ENCODE data around the gene NAA60.

Gene NAA60

GRCh38 chr16:3458278-3458851 is 14.9 kb downstream of the NAA60 start:
- peaks cover 58% of the 10 kb centered on the region for H3K4me1 Mint-ChIP-seq (ENCODE audit: low read depth)
- peak overlapping the region; percentile 57 for H3K27ac Mint-ChIP-seq
- no peaks in the 10 kb centered on the region for H3K36me3 Mint-ChIP-seq (ENCODE audit: low read depth)

DNA sequence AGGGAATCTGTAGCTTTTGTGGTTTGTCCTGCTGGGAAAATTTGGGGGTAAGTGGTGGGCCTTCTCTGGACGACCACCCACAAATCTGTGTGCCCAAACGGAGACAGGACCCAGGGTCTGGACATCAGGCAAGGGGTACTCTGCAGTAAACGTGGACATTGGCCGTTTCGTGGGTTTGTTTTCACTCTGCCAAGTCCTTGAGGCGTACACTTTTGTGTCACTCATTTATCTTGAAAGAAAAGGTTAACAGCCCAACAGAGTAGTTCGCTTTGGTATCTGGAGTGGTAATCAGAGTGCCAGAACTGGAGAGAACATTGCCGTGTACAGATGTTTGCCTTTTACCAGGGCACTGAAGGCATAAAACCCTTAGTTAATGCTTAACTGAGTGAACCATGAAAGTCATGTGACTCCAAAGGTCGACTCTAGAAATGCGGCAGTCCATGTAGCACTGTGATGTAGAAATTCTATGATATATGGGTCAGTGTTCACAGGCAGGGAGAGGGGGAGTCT is 15.4 kb downstream of the NAA60 start:
- H3K27me3 Mint-ChIP-seq, result no peaks in the 10 kb centered on the region
- H3K9me3 Mint-ChIP-seq, result no peaks in the 10 kb centered on the region
- peak overlapping the region; percentile 57 for H3K27ac Mint-ChIP-seq
- H3K4me3 Mint-ChIP-seq, result peak overlapping the region; percentile 88
- peaks cover 63% of the 10 kb centered on the region for H3K4me1 Mint-ChIP-seq (ENCODE audit: low read depth)
- peaks cover 3% of the 10 kb centered on the region for H3K36me3 Mint-ChIP-seq (ENCODE audit: low read depth)

More at GRCh38 chr16:3458278-3458851, 14.9 kb downstream of the NAA60 start:
- Mint-ChIP-seq H3K27me3 (no peaks in the 10 kb centered on the region), H3K9me3 (no peaks in the 10 kb centered on the region), H3K4me3 (peak overlapping the region; percentile 88)

- H3K9me3 Mint-ChIP-seq, result no peaks in the 10 kb centered on the region
- H3K36me3 Mint-ChIP-seq (ENCODE audit: low read depth), result peaks cover 3% of the 10 kb centered on the region
- H3K27ac Mint-ChIP-seq, result peak overlapping the region; percentile 57
- H3K4me1 Mint-ChIP-seq (ENCODE audit: low read depth), result peaks cover 70% of the 10 kb centered on the region
- H3K27me3 Mint-ChIP-seq, result no peaks in the 10 kb centered on the region
- H3K4me3 Mint-ChIP-seq, result peak overlapping the region; percentile 88
Observed at GRCh38 chr16:3459401-3460090, 16.1 kb downstream of the NAA60 start.

GRCh38 chr16:3460121-3460520 is 16.6 kb downstream of the NAA60 start:
- no peaks in the 10 kb centered on the region for H3K9me3 Mint-ChIP-seq
- peak overlapping the region; percentile 88 for H3K4me3 Mint-ChIP-seq

GRCh38 chr16:3460585-3460984 is 17.1 kb downstream of the NAA60 start:
- Mint-ChIP-seq H3K36me3 (ENCODE audit: low read depth) (peaks cover 6% of the 10 kb centered on the region), H3K4me1 (ENCODE audit: low read depth) (peaks cover 77% of the 10 kb centered on the region), H3K4me3 (peak overlapping the region; percentile 35), H3K9me3 (no peaks in the 10 kb centered on the region), H3K27me3 (no peaks in the 10 kb centered on the region), H3K27ac (peak overlapping the region; percentile 38)

More at GRCh38 chr16:3460121-3460520, 16.6 kb downstream of the NAA60 start:
- Mint-ChIP-seq H3K4me1 (ENCODE audit: low read depth) (peaks cover 73% of the 10 kb centered on the region), H3K27ac (no peak overlapping the region), H3K27me3 (no peaks in the 10 kb centered on the region), H3K36me3 (ENCODE audit: low read depth) (peaks cover 3% of the 10 kb centered on the region)

GRCh38 chr16:3461151-3461550 is 17.7 kb downstream of the NAA60 start:
- peak overlapping the region; percentile 38 for H3K27ac Mint-ChIP-seq
- no peaks in the 10 kb centered on the region for H3K27me3 Mint-ChIP-seq
- peaks cover 82% of the 10 kb centered on the region for H3K4me1 Mint-ChIP-seq (ENCODE audit: low read depth)
- H3K9me3 Mint-ChIP-seq, result no peaks in the 10 kb centered on the region
- peak overlapping the region; percentile 35 for H3K4me3 Mint-ChIP-seq
- H3K36me3 Mint-ChIP-seq (ENCODE audit: low read depth), result peaks cover 9% of the 10 kb centered on the region

- H3K4me3 Mint-ChIP-seq, result no peak overlapping the region
- peaks cover 22% of the 10 kb centered on the region for H3K36me3 Mint-ChIP-seq (ENCODE audit: low read depth)
- H3K4me1 Mint-ChIP-seq (ENCODE audit: low read depth), result peaks cover 73% of the 10 kb centered on the region
- no peaks in the 10 kb centered on the region for H3K9me3 Mint-ChIP-seq
- H3K27me3 Mint-ChIP-seq, result no peaks in the 10 kb centered on the region
- peak overlapping the region; percentile 31 for H3K27ac Mint-ChIP-seq
Observed at GRCh38 chr16:3465301-3465700, 21.8 kb downstream of the NAA60 start.

GRCh38 chr16:3465911-3466584 is 22.6 kb downstream of the NAA60 start:
- no peaks in the 10 kb centered on the region for H3K9me3 Mint-ChIP-seq
- peaks cover 22% of the 10 kb centered on the region for H3K36me3 Mint-ChIP-seq (ENCODE audit: low read depth)
- H3K4me1 Mint-ChIP-seq (ENCODE audit: low read depth), result peaks cover 66% of the 10 kb centered on the region
- H3K27ac Mint-ChIP-seq, result peak overlapping the region; percentile 31
- H3K27me3 Mint-ChIP-seq, result no peaks in the 10 kb centered on the region
- H3K4me3 Mint-ChIP-seq, result no peak overlapping the region

DNA sequence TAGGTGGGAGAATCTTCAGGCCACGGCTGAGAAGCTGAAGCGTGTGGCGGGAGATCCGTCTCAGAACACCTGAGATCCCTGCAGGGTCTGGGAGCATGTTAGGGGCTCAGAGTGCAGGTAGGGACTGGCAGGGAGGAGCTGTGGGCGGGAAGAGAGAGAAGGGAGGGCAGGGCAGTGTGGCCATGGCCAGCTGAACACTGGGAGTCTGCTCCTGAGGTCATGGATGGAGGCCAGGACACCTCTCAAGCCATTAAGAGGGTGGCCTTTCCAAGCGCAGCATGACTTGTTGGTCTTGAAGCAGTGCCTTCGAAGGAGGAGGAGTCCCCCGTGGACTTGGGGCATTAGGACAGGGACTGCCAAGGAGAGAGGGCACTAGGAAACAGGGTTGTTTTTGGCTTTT is 23.7 kb downstream of the NAA60 start:
- peaks cover 56% of the 10 kb centered on the region for H3K4me1 Mint-ChIP-seq (ENCODE audit: low read depth)
- H3K9me3 Mint-ChIP-seq, result no peaks in the 10 kb centered on the region
- no peak overlapping the region for H3K4me3 Mint-ChIP-seq
- H3K27ac Mint-ChIP-seq, result no peak overlapping the region
- H3K27me3 Mint-ChIP-seq, result no peaks in the 10 kb centered on the region
- peaks cover 26% of the 10 kb centered on the region for H3K36me3 Mint-ChIP-seq (ENCODE audit: low read depth)

DNA sequence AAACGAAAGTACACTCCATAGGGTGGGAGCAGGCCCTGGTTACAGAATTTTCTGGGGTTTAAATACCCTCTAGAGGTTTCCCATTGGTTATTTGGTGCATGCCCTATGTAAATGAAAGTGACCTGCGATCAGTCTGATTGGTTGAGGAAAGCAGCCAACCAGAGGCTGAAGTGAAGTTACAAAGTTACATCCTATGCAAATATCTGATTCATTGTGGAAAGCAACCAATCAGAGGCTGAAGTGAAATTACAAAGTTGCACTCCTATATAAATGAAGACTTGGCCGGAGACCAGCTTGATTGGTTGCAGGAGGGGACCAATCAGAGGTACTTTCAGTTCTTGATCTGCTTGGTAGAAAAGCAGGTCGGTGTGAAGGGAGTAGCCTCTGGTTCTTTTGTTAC is 24.4 kb downstream of the NAA60 start:
- Mint-ChIP-seq H3K9me3 (no peaks in the 10 kb centered on the region), H3K4me3 (no peak overlapping the region), H3K27me3 (no peaks in the 10 kb centered on the region), H3K36me3 (ENCODE audit: low read depth) (peaks cover 33% of the 10 kb centered on the region), H3K27ac (peak overlapping the region; percentile 50), H3K4me1 (ENCODE audit: low read depth) (peaks cover 59% of the 10 kb centered on the region)

GRCh38 chr16:3468501-3468900 is 25.0 kb downstream of the NAA60 start:
- Mint-ChIP-seq H3K4me1 (ENCODE audit: low read depth) (peaks cover 58% of the 10 kb centered on the region), H3K36me3 (ENCODE audit: low read depth) (peaks cover 37% of the 10 kb centered on the region), H3K9me3 (no peaks in the 10 kb centered on the region), H3K4me3 (no peak overlapping the region), H3K27me3 (no peaks in the 10 kb centered on the region), H3K27ac (peak overlapping the region; percentile 50)

DNA sequence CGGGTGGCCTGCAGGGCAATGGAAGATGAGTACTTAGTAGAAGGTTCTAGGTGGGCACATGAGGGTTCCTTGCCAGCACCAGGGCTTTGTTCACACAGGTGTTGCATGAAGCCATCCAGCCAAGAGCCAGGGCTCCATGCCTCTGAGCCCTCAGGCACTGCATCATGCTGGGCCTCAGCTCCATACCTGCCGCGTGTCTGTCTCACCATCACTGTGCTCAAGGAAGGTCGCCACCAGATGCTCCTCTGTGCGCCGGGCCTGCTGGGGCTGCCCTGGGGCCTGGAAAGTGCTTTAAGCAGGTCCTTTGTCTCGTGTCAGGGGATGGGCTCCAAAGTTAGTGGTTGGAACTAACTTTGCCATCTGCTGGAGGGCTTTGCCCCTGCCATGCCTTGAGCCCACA is 26.3 kb downstream of the NAA60 start:
- H3K27me3 Mint-ChIP-seq, result no peaks in the 10 kb centered on the region
- no peak overlapping the region for H3K27ac Mint-ChIP-seq
- no peak overlapping the region for H3K4me3 Mint-ChIP-seq
- peaks cover 45% of the 10 kb centered on the region for H3K4me1 Mint-ChIP-seq (ENCODE audit: low read depth)
- H3K36me3 Mint-ChIP-seq (ENCODE audit: low read depth), result peaks cover 35% of the 10 kb centered on the region
- no peaks in the 10 kb centered on the region for H3K9me3 Mint-ChIP-seq

- Mint-ChIP-seq H3K9me3 (no peaks in the 10 kb centered on the region), H3K27me3 (no peaks in the 10 kb centered on the region), H3K27ac (no peak overlapping the region), H3K36me3 (ENCODE audit: low read depth) (peaks cover 30% of the 10 kb centered on the region), H3K4me1 (ENCODE audit: low read depth) (peaks cover 38% of the 10 kb centered on the region), H3K4me3 (no peak overlapping the region)
Observed at GRCh38 chr16:3470723-3471122, 27.2 kb downstream of the NAA60 start.

- Mint-ChIP-seq H3K27me3 (no peaks in the 10 kb centered on the region), H3K4me3 (no peak overlapping the region), H3K4me1 (ENCODE audit: low read depth) (peaks cover 30% of the 10 kb centered on the region), H3K27ac (no peak overlapping the region), H3K9me3 (no peaks in the 10 kb centered on the region), H3K36me3 (ENCODE audit: low read depth) (peaks cover 23% of the 10 kb centered on the region)
Observed at GRCh38 chr16:3471518-3472176, 28.2 kb downstream of the NAA60 start.

All from stimulated activated naive CD8-positive, alpha-beta T cell treated with anti-CD3 and anti-CD28 coated beads, Interleukin-15, Interleukin-2, amounts not matched to agents 100 ng/mL and 50 ng/mL, for 24 hours (primary cell).